ENCODE measurements around the gene EHF.

EHF gene

DNA sequence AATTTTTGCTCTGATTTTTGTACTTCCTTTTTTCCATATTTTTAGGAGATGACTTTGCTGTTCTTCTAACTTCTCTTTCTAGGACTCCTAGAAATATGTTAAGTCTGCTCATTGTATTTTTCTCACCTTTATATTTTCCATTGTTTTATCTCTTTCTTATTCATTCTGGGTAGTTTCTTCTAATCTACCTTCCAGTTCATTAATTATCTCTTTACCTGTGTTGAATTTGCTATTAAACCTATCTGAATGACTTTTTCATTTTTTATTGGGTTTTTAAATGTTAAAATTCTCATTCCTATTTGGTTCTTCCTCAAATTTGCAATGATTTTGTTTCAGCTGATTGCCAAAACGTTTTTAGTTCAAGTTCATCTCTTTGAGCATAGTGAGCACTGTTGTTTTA, 27.8 kb upstream of the EHF start:
- no peaks in the 10 kb centered on the region for H3K4me1 Mint-ChIP-seq (ENCODE audit: low read depth)
- peaks cover 7% of the 10 kb centered on the region for H3K9me3 Mint-ChIP-seq
- no peak overlapping the region for H3K4me3 Mint-ChIP-seq
- no peaks in the 10 kb centered on the region for H3K36me3 Mint-ChIP-seq (ENCODE audit: low read depth)
- peaks cover 43% of the 10 kb centered on the region for H3K27me3 Mint-ChIP-seq (ENCODE audit: low read depth)
- no peak for DNase-seq (ENCODE audit: low spot score)
- no peak overlapping the region for H3K27ac Mint-ChIP-seq

DNA sequence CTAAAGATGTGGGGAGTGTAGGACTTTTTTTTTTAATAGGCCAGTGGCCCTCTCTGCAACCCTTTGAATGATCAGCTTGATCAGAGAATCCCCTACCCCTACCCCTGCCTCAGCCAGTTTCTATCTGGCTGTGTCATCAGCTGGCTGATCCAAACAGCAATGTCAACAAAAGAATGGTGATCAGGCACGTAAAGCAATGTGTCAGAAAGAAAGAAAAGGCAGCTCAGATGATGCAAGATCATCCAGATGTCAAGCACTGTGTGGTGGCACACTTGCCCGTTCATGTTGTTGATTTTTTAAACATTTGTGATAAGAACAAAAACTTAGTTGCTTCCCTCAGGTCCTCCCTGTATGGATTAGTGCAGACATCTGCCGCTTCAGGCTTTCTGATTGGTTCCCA, 26.3 kb upstream of the EHF start:
- H3K27me3 Mint-ChIP-seq (ENCODE audit: low read depth) = peaks cover 32% of the 10 kb centered on the region
- H3K9me3 Mint-ChIP-seq = peaks cover 7% of the 10 kb centered on the region
- no peak overlapping the region for H3K27ac Mint-ChIP-seq
- no peak overlapping the region for H3K4me3 Mint-ChIP-seq
- no peaks in the 10 kb centered on the region for H3K36me3 Mint-ChIP-seq (ENCODE audit: low read depth)
- no peak for DNase-seq (ENCODE audit: low spot score)
- peaks cover 6% of the 10 kb centered on the region for H3K4me1 Mint-ChIP-seq (ENCODE audit: low read depth)

DNA sequence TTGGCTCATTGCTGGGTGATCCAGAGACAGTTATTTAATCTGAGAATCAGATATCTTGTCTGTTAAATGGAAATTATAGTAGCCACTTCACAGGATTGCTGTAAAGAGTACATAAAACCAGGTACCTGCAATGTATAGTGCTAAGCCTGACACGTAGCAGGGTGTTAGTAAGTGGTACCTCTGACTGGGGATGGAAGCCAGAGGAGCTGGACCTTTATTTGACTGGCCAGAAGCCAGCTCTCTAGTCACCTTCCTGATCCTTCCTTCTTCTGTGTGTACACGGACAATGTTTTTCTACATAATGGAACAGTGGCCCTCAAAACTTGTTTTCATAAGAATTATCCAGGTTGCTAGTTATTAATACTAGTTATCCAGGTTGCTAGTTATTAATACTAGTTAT, 25.5 kb upstream of the EHF start:
- no peak for DNase-seq (ENCODE audit: low spot score)
- Mint-ChIP-seq H3K27me3 (ENCODE audit: low read depth) (peaks cover 29% of the 10 kb centered on the region), H3K27ac (no peak overlapping the region), H3K4me1 (ENCODE audit: low read depth) (peaks cover 9% of the 10 kb centered on the region), H3K9me3 (peaks cover 7% of the 10 kb centered on the region), H3K36me3 (ENCODE audit: low read depth) (no peaks in the 10 kb centered on the region), H3K4me3 (no peak overlapping the region)

DNA sequence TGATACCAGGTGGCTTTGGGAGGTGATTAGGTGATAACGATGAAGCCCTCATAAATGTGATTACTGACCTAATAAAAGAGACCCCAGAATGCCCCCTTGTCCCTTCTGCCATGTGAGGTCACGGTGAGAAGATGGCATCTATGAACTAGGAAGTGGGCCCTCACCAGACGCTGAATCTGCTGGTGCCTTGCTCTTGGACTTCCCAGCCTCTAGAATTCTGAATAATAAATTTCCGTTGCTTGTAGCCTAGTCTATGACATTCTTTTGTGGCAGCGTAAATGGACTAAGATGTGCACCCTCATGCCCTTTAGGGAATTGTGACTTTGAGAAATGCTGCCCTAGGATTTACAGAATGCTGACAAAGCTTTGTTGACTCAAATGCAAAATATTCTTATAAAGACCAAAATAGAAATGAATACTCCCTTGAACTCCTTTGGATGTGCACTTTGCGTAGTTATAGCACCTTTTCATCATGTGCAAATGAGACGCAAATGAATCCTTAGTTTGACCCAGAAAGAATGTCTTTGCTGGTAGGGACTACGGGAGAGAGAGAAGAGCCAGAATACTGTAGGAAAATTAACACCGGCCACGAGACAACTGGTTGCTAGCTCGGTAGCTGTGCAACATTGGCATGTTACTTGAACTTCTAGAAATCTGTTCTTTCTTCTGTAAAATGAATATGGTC, 24.8 kb upstream of the EHF start:
- H3K4me3 Mint-ChIP-seq = no peak overlapping the region
- no peak for DNase-seq (ENCODE audit: low spot score)
- no peak overlapping the region for H3K27ac Mint-ChIP-seq
- peaks cover 9% of the 10 kb centered on the region for H3K4me1 Mint-ChIP-seq (ENCODE audit: low read depth)
- peaks cover 7% of the 10 kb centered on the region for H3K9me3 Mint-ChIP-seq
- peaks cover 26% of the 10 kb centered on the region for H3K27me3 Mint-ChIP-seq (ENCODE audit: low read depth)
- no peaks in the 10 kb centered on the region for H3K36me3 Mint-ChIP-seq (ENCODE audit: low read depth)

DNA sequence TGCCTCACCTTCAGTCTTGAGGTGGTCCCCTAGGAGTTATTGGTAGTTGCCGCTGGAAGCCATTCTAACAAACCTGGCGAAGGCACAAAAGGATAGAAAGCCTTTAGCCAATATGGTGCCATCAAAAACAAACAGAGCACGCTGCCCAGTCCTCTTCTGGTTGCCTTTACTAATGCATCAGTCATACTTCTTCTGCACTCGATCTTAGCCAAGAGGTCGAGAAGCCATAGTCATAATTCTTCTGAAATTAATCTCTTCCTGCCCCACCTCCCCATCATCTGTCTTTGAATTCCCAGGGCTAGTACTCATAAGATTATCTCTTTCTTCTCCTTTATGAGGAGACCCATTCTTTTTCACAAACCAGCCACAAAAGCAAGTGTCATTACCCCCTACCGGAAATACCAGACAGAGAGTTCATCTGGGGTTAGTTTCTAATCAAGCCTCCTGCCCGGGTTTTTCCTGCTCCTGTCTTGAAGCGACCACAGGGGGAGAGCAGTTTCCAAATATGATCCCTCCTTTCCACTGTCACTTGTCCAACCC, 21.4 kb upstream of the EHF start:
- no peaks in the 10 kb centered on the region for H3K9me3 Mint-ChIP-seq
- DNase-seq (ENCODE audit: low spot score) = no peak
- no peak overlapping the region for H3K27ac Mint-ChIP-seq
- H3K36me3 Mint-ChIP-seq (ENCODE audit: low read depth) = no peaks in the 10 kb centered on the region
- peaks cover 10% of the 10 kb centered on the region for H3K27me3 Mint-ChIP-seq (ENCODE audit: low read depth)
- H3K4me3 Mint-ChIP-seq = no peak overlapping the region
- H3K4me1 Mint-ChIP-seq (ENCODE audit: low read depth) = peaks cover 9% of the 10 kb centered on the region

DNA sequence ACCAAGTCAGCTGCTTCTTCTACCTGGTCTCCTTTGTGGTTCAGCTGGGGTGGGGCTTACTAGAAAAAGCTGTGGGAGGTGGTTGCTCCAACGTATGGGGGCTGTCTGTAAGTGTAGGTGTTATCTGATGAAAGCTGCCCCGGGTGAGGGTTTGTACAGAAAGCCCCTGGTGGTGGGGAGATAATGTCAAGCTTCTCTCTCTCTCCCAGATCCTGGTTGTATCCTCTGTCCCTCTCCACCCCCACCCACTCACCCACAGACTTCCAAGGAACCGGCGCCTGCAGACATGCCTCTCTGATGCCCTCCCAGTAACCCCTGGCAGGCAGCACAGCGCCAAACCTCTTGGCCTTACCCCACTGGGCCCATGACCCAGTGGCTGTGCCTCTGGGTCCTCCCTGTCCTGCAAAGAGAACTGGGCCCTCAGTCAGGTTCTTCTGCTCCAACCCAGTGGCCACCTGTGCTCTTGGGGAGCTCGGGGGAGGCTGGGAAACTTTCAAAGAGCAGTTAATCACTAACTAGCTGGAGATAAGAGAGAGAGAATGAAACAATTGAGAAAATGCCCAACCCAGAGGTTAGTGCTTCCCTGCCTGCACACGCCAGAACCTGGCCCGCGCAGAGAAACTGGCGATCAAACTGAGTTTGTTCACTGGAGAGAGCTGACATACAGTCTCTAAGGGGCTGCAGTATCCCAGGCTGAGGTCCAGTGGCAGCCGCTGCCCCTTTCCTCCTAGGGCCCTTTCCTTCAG, 20.4 kb upstream of the EHF start:
- no peak overlapping the region for H3K27ac Mint-ChIP-seq
- no peak for DNase-seq (ENCODE audit: low spot score)
- H3K9me3 Mint-ChIP-seq = no peaks in the 10 kb centered on the region
- H3K36me3 Mint-ChIP-seq (ENCODE audit: low read depth) = no peaks in the 10 kb centered on the region
- peaks cover 9% of the 10 kb centered on the region for H3K4me1 Mint-ChIP-seq (ENCODE audit: low read depth)
- peaks cover 10% of the 10 kb centered on the region for H3K27me3 Mint-ChIP-seq (ENCODE audit: low read depth)
- no peak overlapping the region for H3K4me3 Mint-ChIP-seq

DNA sequence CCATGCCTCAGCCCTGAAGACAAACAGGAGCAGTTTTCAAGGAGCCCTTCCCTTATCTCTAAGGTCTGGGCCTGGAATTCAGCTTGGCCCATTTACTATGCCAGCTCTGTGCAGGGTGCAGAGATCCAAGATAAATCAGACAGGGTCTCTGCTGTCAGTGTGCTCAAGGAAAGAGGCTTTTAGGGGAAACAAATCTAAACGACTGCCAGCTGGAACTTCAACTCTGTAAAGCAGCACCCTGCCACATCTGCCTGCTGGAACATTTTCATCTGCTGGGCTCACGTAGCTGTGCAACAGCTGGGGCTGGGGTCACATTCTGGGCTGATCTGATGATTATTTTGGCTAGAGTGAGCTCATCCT, 19.8 kb upstream of the EHF start:
- H3K4me3 Mint-ChIP-seq = no peak overlapping the region
- no peak for DNase-seq (ENCODE audit: low spot score)
- no peak overlapping the region for H3K27ac Mint-ChIP-seq
- no peaks in the 10 kb centered on the region for H3K36me3 Mint-ChIP-seq (ENCODE audit: low read depth)
- H3K27me3 Mint-ChIP-seq (ENCODE audit: low read depth) = peaks cover 10% of the 10 kb centered on the region
- H3K9me3 Mint-ChIP-seq = no peaks in the 10 kb centered on the region
- peaks cover 9% of the 10 kb centered on the region for H3K4me1 Mint-ChIP-seq (ENCODE audit: low read depth)

DNA sequence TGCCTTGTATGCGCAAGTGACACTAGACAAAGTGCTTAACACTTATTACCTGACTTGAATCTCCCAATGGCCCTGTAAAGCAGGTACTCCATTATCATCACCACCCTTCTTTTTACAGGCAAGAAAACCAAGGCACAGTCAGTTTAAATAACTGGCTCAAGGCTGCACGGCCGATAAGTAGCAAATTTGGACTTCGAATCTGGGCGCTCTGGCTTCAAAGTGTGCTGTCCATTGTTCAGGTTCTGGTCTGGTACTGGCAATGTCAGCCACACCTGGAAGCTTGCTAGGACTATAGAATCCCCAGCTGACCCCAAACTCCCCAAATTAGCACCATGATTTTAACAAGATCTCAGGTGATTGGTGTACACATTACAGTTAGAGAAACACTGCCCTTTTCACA, 19.3 kb upstream of the EHF start:
- H3K4me3 Mint-ChIP-seq = no peak overlapping the region
- no peaks in the 10 kb centered on the region for H3K9me3 Mint-ChIP-seq
- H3K4me1 Mint-ChIP-seq (ENCODE audit: low read depth) = peaks cover 9% of the 10 kb centered on the region
- no peak for DNase-seq (ENCODE audit: low spot score)
- no peaks in the 10 kb centered on the region for H3K36me3 Mint-ChIP-seq (ENCODE audit: low read depth)
- H3K27ac Mint-ChIP-seq = no peak overlapping the region
- H3K27me3 Mint-ChIP-seq (ENCODE audit: low read depth) = peaks cover 9% of the 10 kb centered on the region

DNA sequence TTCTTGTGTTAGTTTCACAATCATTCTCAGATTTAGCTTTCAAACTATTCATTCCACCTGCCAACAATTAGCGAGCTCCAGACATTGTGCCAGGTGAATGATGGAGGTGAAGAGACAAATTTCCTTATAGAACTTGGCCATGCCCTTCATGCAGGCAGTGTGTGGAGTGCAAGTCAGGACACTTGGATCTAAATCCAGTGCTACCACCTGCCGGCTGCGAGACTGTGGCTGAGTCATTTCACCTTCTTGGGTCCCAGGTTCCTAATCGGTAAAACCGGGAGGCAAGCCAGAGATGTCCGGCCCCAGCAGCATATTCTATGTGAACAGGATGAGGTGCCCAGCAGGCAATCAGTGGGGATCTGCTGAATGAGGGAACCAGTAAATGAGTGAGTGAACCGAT, 18.6 kb upstream of the EHF start:
- no peak overlapping the region for H3K4me3 Mint-ChIP-seq
- peaks cover 9% of the 10 kb centered on the region for H3K4me1 Mint-ChIP-seq (ENCODE audit: low read depth)
- H3K27me3 Mint-ChIP-seq (ENCODE audit: low read depth) = peaks cover 4% of the 10 kb centered on the region
- H3K9me3 Mint-ChIP-seq = no peaks in the 10 kb centered on the region
- no peak overlapping the region for H3K27ac Mint-ChIP-seq
- no peaks in the 10 kb centered on the region for H3K36me3 Mint-ChIP-seq (ENCODE audit: low read depth)
- no peak for DNase-seq (ENCODE audit: low spot score)

DNA sequence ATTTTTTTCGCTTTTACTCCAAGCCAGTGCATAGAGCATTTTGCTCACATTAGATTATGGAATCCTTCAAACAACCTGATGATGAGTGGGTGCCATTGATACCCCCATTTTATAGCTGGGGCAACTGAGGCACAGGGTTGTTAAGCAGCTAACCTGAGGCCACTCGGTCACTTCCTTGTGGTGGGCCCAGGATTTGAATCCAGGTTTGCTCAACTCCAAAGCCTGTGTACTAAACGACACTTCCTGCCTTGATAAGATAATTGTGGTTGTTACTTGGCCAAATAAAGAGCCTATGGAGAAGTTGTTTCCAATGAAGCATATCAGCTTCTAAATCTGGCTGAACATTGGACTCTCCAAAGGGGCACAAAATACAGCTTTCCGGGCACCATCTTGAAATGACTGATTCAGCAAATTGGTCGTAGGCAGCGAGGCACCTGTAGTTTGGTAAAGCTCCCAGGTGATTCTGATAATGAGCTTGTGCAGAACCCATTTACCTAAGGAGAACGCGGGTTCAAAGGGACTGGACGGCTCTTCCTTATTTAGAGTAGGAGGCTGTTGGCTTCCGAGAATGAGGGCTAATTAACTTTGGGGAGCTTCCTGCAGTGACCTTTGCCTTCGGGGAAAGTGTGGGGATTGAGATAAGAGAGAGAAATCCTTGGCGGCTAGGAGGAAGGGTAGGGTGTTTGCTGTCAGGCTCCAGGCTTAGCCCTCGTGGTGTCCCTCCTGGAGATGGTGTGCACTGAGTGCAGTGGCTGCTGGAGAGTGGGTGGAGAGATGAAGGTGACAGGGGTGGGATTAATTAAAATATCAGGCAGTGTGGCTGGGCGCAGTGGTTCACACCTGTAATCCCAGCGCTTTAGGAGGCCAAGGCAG, 17.5 kb upstream of the EHF start:
- no peak overlapping the region for H3K27ac Mint-ChIP-seq
- H3K9me3 Mint-ChIP-seq = no peaks in the 10 kb centered on the region
- no peak overlapping the region for H3K4me3 Mint-ChIP-seq
- peaks cover 9% of the 10 kb centered on the region for H3K4me1 Mint-ChIP-seq (ENCODE audit: low read depth)
- no peak for DNase-seq (ENCODE audit: low spot score)
- no peaks in the 10 kb centered on the region for H3K36me3 Mint-ChIP-seq (ENCODE audit: low read depth)
- H3K27me3 Mint-ChIP-seq (ENCODE audit: low read depth) = peaks cover 3% of the 10 kb centered on the region

DNA sequence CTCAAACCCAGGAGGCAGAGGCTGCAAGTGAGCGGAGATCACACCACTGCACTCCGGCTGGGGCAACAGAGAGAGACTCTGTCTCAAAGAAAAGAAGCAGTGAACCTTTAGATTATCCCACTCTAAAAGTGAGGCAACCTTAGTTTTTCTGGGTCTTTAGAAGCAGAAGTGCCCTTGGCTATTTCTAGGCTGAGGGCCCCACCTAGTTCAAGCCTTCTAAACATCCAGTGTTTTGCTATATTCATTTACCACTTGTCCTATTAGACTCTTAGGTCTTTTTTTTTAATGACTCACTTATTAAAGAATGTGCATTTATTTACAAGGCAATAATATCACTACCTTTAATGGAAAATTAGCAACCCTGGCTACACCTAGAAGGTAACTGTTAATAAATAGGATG, 16.7 kb upstream of the EHF start:
- H3K27ac Mint-ChIP-seq = no peak overlapping the region
- H3K36me3 Mint-ChIP-seq (ENCODE audit: low read depth) = no peaks in the 10 kb centered on the region
- H3K9me3 Mint-ChIP-seq = no peaks in the 10 kb centered on the region
- DNase-seq (ENCODE audit: low spot score) = no peak
- no peak overlapping the region for H3K4me3 Mint-ChIP-seq
- H3K4me1 Mint-ChIP-seq (ENCODE audit: low read depth) = peaks cover 6% of the 10 kb centered on the region
- H3K27me3 Mint-ChIP-seq (ENCODE audit: low read depth) = peaks cover 4% of the 10 kb centered on the region

DNA sequence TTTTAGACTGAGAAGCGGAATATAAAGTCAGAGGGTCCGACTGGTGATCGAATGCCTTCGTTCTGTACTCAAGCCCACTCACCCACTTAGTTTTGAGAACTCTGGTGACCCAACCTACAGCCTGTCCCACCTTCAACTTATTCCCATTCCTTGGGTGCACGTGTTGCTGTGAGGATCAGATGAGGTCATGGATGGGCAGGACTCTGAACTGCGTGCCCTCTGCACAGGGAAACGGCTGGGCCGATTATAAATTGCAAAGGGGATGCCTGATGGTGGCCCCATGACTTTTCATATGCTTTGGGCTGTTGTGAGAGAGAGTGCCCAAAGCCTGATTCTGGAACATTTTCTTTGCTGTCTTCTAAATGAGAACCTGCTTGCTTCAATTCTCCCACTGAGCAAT, 16.0 kb upstream of the EHF start:
- no peak for DNase-seq (ENCODE audit: low spot score)
- H3K4me3 Mint-ChIP-seq = no peak overlapping the region
- peaks cover 4% of the 10 kb centered on the region for H3K27me3 Mint-ChIP-seq (ENCODE audit: low read depth)
- no peaks in the 10 kb centered on the region for H3K36me3 Mint-ChIP-seq (ENCODE audit: low read depth)
- no peaks in the 10 kb centered on the region for H3K4me1 Mint-ChIP-seq (ENCODE audit: low read depth)
- no peaks in the 10 kb centered on the region for H3K9me3 Mint-ChIP-seq
- H3K27ac Mint-ChIP-seq = no peak overlapping the region

DNA sequence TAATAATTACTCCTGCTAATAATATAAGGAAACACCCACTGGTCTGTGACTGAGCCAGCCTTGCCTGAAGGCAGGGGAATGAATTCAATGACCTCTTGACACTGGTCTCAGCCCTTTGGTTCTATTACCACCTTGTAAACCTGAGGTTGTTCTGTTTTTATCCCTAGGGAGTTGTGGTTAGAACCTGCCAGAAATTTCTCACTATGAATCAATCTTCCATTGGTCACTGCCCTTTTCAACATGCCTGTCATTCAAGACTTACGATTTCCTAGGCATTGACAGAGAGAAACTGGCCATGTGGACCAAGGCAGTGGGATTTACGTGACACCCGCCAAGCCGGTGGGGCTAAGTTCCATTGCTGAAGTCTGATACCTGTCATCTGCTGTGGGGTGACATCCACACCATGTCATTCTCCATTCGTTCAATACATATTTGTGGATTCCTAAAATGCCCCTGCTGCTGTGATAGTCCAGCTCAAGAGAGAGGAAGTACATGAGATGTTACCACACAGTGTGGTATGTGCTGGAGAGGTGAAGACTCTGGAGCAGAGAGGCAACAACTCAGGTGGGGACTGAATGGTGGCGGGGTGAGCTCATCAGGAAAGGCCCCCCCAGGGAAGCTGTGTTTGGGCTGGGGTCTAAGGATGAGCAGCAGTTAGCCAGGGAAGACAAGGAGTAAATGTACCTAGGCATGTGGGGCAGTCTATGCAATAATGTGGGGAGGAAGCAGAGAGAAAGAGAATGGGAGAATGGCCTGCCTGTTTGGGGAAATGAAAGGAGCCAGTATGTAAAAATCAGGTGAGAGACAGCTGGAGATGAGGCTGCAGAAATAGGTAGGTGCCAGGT, 15.2 kb upstream of the EHF start:
- H3K27me3 Mint-ChIP-seq (ENCODE audit: low read depth) = peaks cover 4% of the 10 kb centered on the region
- no peak overlapping the region for H3K4me3 Mint-ChIP-seq
- DNase-seq (ENCODE audit: low spot score) = no peak
- no peaks in the 10 kb centered on the region for H3K9me3 Mint-ChIP-seq
- H3K36me3 Mint-ChIP-seq (ENCODE audit: low read depth) = no peaks in the 10 kb centered on the region
- H3K27ac Mint-ChIP-seq = no peak overlapping the region
- no peaks in the 10 kb centered on the region for H3K4me1 Mint-ChIP-seq (ENCODE audit: low read depth)

Measured in T-helper 2 cell treated with Interferon-gamma antibody and Interleukin-4, amounts not matched to agents 5 μg/mL and 100 μg/mL, for 36 hours (primary cell).